Lung (tissue), 12 donors: Measurements from ENCODE around the gene RUVBL2. TPM values are rescaled to one million over a fixed set of nuclear protein-coding genes. Genes with fewer than 3 reads are reported as not detected.

Experiments used
- ATAC-seq: fragments of 200-7000 bp; cut with Tn5 transposase; one replicate; pipeline ENCODE4 v1.9.1; 2020; ENCODE audit warnings: moderate number of reproducible peaks; ENCODE audit not compliant: insufficient read depth, low FRiP score
- DNase-seq, 3 donors: peaks; one replicate each; pipeline ENCODE4 v3.0.0-alpha.2; 2013 to 2017
- H3K27ac ChIP-seq, 2 donors: one replicate each; pipeline ENCODE4 v1.5.1; 2013; ENCODE audit warnings: mild to moderate bottlenecking in 2 of 2, moderate library complexity in 2 of 2, control low read depth in 1 of 2, inconsistent platforms in 1 of 2, low read depth in 1 of 2, low read length in 1 of 2
- H3K27me3 ChIP-seq, 3 donors: one replicate each; pipeline ENCODE4 v1.5.1; 2013; ENCODE audit warnings: low read length in 2 of 3; ENCODE audit not compliant: control insufficient read depth in 3 of 3, insufficient read depth in 3 of 3
- H3K36me3 ChIP-seq, 4 donors: one replicate each; pipeline ENCODE4 v1.5.1; 2013; ENCODE audit warnings: low read length in 4 of 4, mild to moderate bottlenecking in 1 of 4, moderate library complexity in 1 of 4; ENCODE audit not compliant: control insufficient read depth in 4 of 4, insufficient read depth in 4 of 4
- H3K4me1 ChIP-seq, 5 donors: one replicate each; pipeline ENCODE4 v1.5.1; 2013; ENCODE audit warnings: low read length in 5 of 5, mild to moderate bottlenecking in 2 of 5, moderate library complexity in 1 of 5; ENCODE audit not compliant: control insufficient read depth in 5 of 5, insufficient read depth in 5 of 5
- H3K4me3 ChIP-seq: one replicate; pipeline ENCODE4 v1.5.1; 2013; ENCODE audit warnings: mild to moderate bottlenecking, control low read depth, moderate library complexity
- H3K9ac ChIP-seq, 2 donors: one replicate each; pipeline ENCODE4 v1.5.1; 2013; ENCODE audit warnings: low read length in 2 of 2, control low read depth in 1 of 2; ENCODE audit not compliant: insufficient read depth in 1 of 2
- H3K9me3 ChIP-seq, 4 donors: one replicate each; pipeline ENCODE4 v1.5.1; 2013; ENCODE audit warnings: low read length in 3 of 4, mild to moderate bottlenecking in 1 of 4, moderate library complexity in 1 of 4; ENCODE audit not compliant: control insufficient read depth in 4 of 4, insufficient read depth in 3 of 4
- CTCF ChIP-seq: IDR thresholded peaks from 2 replicates; pipeline ENCODE4 v1.5.1; 2012; ENCODE audit warnings: mild to moderate bottlenecking; ENCODE audit errors: control extremely low read depth, extremely low read depth
- WGBS, 2 donors: extraction: QIAGEN DNeasy Blood & Tissue Kit; methylation state at CpG; one replicate each; pipeline ENCODE4 v1.1.7; 2013; 5-methylcytosine and 5-hydroxymethylcytosine counted together
- polyA plus RNA-seq, 2 donors: library from polyadenylated mRNA; stranded (reverse); fragments of 200-250 nt; gene quantifications; one replicate each; pipeline ENCODE4 v1.2.1, GENCODE V29; 2013
- total RNA-seq, 2 donors: library from RNA; depleted of rRNA in 1 of 2; stranded (reverse); fragments of >200 nt in 1 of 2; gene quantifications; one replicate each; pipeline ENCODE4 v1.2.1, GENCODE V29; 2014 to 2021
- donor health status: control.
- donor health status: control.
- donor health status: Bipolar disorder and iron deficiency.
- donor health status: healthy.
- donor health status: DM: yes; HTN: yes; CAD: no.

RUVBL2 gene
- total and polyA plus RNA-seq, 4 donors, result 80.7 to 112 (median 96.8) TPM

- Histone ChIP-seq H3K27ac (peak overlapping the region in 1 of 2 donors; percentile 96), H3K36me3 (peaks cover 0 to 25% (median 12%) of the 10 kb centered on the region in 4 donors), H3K4me3 (no peak overlapping the region), H3K27me3 (no peaks in the 10 kb centered on the region), H3K9me3 (no peaks in the 10 kb centered on the region), H3K9ac (no peak overlapping the region), H3K4me1 (peaks cover 4 to 22% (median 10%) of the 10 kb centered on the region in 5 donors)
- WGBS, 2 donors, result 86 to 91% methylated on average over 22 of the region's 22 CpGs
- TF ChIP-seq CTCF, result no peak
- no peak for DNase-seq
- ATAC-seq, result no peak
These were observed 2.6 kb upstream of the RUVBL2 start for GRCh38 chr19:48991011-48991609.

GRCh38 chr19:48991873-48992580 is 1.7 kb upstream of the RUVBL2 start:
- DNase-seq, result peak; percentile 72 to 87 (median 84)
- peak; percentile 22 for ATAC-seq
- H3K9me3 ChIP-seq, result no peaks in the 10 kb centered on the region
- H3K4me3 ChIP-seq, result peak overlapping the region; percentile 76
- peak overlapping the region; percentile 85 to 89 for H3K9ac ChIP-seq
- peaks cover 4 to 22% (median 10%) of the 10 kb centered on the region in 5 donors for H3K4me1 ChIP-seq
- no peak for TF ChIP-seq CTCF
- peaks cover 0 to 21% (median 9%) of the 10 kb centered on the region in 4 donors for H3K36me3 ChIP-seq
- 28 to 43% methylated on average over 8 of the region's 8 CpGs for WGBS, 2 donors
- peak overlapping the region; percentile 96 for H3K27ac ChIP-seq
- no peaks in the 10 kb centered on the region for H3K27me3 ChIP-seq

- peaks cover 0 to 17% (median 6%) of the 10 kb centered on the region in 4 donors for H3K36me3 ChIP-seq
- peak overlapping the region; percentile 96 for H3K27ac ChIP-seq
- H3K9me3 ChIP-seq, result no peaks in the 10 kb centered on the region
- ATAC-seq, result no peak
- peak overlapping the region; percentile 76 for H3K4me3 ChIP-seq
- H3K27me3 ChIP-seq, result no peaks in the 10 kb centered on the region
- TF ChIP-seq CTCF, result no peak
- H3K4me1 ChIP-seq, result peaks cover 4 to 22% (median 10%) of the 10 kb centered on the region in 5 donors
- DNase-seq, result peak in 1 of 3 donors; percentile 33
- peak overlapping the region; percentile 85 to 89 for H3K9ac ChIP-seq
- 0% methylated on average over 20 of the region's 20 CpGs for WGBS, 2 donors
These were observed 1.0 kb upstream of the RUVBL2 start for GRCh38 chr19:48992581-48993174.
